ENCODE results near the gene CAMK1D. TPM values are rescaled to one million over a fixed set of nuclear protein-coding genes. Genes with fewer than 3 reads are reported as not detected.
"Not testable (repeated sequence)": the region's sequence is repeated elsewhere in the genome, so short reads cannot be mapped to it uniquely, and the experiment has no call there.

Gene CAMK1D
- total RNA-seq (1.9 and 2.0 TPM in 2 replicates), polyA plus RNA-seq (3.8 and 4.3 TPM in 2 replicates)

- Histone ChIP-seq H3K36me3 (no peaks in the 10 kb centered on the region), H3K4me3 (peak within 1 kb of the TSS; percentile 75), H3K4me1 (ENCODE audit: low read depth) (no peaks in the 10 kb centered on the region), H3K9me3 (ENCODE audit: low read depth) (no peaks in the 10 kb centered on the region), H3K27ac (no peak within 1 kb of the TSS), H3K27me3 (peaks cover 53% of the 10 kb centered on the region)
- DNase-seq (ENCODE audit: low read depth in 1 of 2, low spot score in 1 of 2) = peak; percentile 70 to 74
- TF ChIP-seq CTCF (IDR thresholded peaks at IDR 0.05; ENCODE audit: low read depth, low read length) = no peak
Measured at GRCh38 chr10:12348870-12349628, at the start of gene CAMK1D. CAMK1D (plus strand) TSS chr10:12349547.

- not testable (repeated sequence) for H3K4me3 ChIP-seq; H3K27me3 ChIP-seq; H3K27ac ChIP-seq; H3K9me3 ChIP-seq (ENCODE audit: low read depth); H3K4me1 ChIP-seq (ENCODE audit: low read depth); H3K36me3 ChIP-seq; DNase-seq (ENCODE audit: low read depth in 1 of 2, low spot score in 1 of 2)
Measured at GRCh38 chr10:12301036-12301435, 48.3 kb upstream of the CAMK1D start.

GRCh38 chr10:12308057-12308456 lies 41.3 kb upstream of the CAMK1D start:
- Histone ChIP-seq H3K4me1 (ENCODE audit: low read depth) (no peaks in the 10 kb centered on the region), H3K36me3 (no peaks in the 10 kb centered on the region), H3K27ac (no peak overlapping the region), H3K4me3 (no peak overlapping the region), H3K27me3 (no peaks in the 10 kb centered on the region), H3K9me3 (ENCODE audit: low read depth) (no peaks in the 10 kb centered on the region)
- DNase-seq (ENCODE audit: low read depth in 1 of 2, low spot score in 1 of 2) = no peak
- TF ChIP-seq CTCF (IDR thresholded peaks at IDR 0.05; ENCODE audit: low read depth, low read length) = no peak

- no peaks in the 10 kb centered on the region for H3K27me3 ChIP-seq
- no peak for DNase-seq (ENCODE audit: low read depth in 1 of 2, low spot score in 1 of 2)
- no peaks in the 10 kb centered on the region for H3K4me1 ChIP-seq (ENCODE audit: low read depth)
- H3K9me3 ChIP-seq (ENCODE audit: low read depth) = no peaks in the 10 kb centered on the region
- no peak overlapping the region for H3K4me3 ChIP-seq
- no peak overlapping the region for H3K27ac ChIP-seq
- no peaks in the 10 kb centered on the region for H3K36me3 ChIP-seq
- TF ChIP-seq CTCF (IDR thresholded peaks at IDR 0.05; ENCODE audit: low read depth, low read length) = no peak
Measured at GRCh38 chr10:12308736-12309375, 40.5 kb upstream of the CAMK1D start.

- H3K36me3 ChIP-seq; H3K27me3 ChIP-seq; H3K9me3 ChIP-seq (ENCODE audit: low read depth); DNase-seq (ENCODE audit: low read depth in 1 of 2, low spot score in 1 of 2); H3K4me1 ChIP-seq (ENCODE audit: low read depth); H3K27ac ChIP-seq; H3K4me3 ChIP-seq: not testable (repeated sequence)
Measured at GRCh38 chr10:12309783-12310182, 39.6 kb upstream of the CAMK1D start.

GRCh38 chr10:12314836-12315235 lies 34.5 kb upstream of the CAMK1D start:
- Histone ChIP-seq H3K27ac (no peak overlapping the region), H3K4me1 (ENCODE audit: low read depth) (no peaks in the 10 kb centered on the region), H3K27me3 (no peaks in the 10 kb centered on the region), H3K4me3 (no peak overlapping the region), H3K9me3 (ENCODE audit: low read depth) (no peaks in the 10 kb centered on the region), H3K36me3 (no peaks in the 10 kb centered on the region)
- no peak for DNase-seq (ENCODE audit: low read depth in 1 of 2, low spot score in 1 of 2)
- TF ChIP-seq CTCF (IDR thresholded peaks at IDR 0.05; ENCODE audit: low read depth, low read length) = no peak

Data from cardiac muscle cell (in vitro differentiated cells and primary cell).